CD4-positive, alpha-beta T cell treated with Interleukin-21 for 1 hour (primary cell): ENCODE results near the gene RNF224.

Experiments
- DNase-seq: peaks from one replicate; pipeline ENCODE4 v3.0.0-alpha.2; 2020

RNF224 gene

DNA sequence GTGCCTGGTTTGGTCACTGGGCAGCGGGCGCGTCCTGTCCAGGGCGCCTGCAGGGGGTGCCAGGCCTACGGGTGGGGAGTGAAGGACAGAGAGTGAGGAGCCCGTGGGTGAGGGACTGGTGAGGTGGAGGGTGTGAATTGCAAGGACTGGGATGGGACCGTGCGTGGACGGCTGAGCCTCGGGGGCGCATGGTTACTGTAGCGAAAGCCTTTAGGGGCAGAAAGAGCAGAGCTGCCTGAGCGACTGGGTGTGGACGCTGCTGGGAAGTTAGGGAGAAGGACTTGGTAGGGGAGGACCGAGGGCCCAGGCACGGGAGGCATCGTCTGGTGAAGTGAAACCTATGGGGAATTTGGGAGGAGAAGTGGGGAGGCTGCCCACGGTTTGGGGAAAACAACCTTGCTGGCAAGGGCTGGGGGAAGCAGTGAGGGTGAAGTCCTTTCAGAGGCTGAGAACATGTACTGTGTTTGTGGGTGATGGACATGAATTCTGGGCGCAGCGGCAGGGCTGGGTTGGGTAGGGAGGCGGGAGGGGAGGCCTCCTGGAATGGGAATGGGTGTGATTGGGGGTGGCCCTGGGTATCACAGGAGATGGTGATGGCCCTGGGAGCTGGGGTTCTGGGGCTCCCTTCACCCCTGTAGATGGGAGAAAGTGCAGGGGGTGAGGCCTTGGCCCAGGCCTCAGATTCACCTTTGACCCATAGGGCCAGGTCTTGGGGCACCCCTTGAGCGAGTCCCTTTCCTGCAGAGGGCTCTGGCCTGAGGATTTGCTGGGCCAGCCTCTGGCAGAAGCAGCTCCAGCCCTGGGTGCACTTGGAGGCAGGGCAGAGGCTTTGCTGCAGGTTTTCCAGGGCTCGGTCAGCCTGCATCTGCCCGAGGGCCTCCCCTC lies 48.5 kb downstream of the RNF224 start:
- DNase-seq = no peak

DNA sequence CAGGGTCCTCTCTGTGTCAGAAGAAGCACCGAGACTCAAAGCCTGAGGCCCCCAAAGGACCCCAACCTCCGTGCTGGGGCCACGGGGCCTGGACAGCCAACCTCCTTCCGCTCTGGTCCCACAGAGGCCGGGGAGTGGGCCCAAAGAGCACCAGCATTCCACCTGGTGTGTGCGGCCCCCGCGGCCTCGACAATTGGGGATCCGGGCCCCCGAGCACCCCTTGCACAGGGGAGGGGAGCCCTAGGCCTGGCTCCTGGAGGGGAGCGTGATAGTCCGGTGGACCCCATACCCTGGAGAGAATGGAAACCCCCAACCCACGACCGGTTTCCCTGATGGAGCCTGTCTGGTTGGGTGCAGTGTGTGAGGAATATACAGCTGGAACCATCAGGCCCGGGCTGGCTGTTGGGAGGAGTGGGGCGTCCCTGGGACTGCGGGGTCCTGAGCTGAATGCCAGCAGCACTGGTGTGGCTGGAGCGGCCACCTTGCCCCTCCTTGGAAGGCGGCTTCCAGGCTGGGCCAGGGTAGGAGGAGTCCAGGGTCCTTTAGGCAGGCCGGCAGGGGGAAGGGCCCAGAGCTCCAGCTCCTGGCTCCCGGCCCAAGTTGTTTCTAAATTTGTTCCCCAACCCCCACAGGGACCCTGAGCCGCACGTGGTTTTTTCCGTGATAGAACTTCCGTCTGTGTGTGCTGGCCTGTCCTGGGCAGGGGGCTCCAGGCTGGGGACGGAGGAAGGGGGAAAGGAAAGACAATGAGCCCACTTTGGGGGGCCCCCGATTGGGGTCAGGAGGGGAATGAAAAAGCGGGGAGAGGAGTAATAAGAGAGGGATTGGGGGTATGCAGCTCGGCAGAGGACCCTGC lies 49.4 kb downstream of the RNF224 start:
- no peak for DNase-seq

DNA sequence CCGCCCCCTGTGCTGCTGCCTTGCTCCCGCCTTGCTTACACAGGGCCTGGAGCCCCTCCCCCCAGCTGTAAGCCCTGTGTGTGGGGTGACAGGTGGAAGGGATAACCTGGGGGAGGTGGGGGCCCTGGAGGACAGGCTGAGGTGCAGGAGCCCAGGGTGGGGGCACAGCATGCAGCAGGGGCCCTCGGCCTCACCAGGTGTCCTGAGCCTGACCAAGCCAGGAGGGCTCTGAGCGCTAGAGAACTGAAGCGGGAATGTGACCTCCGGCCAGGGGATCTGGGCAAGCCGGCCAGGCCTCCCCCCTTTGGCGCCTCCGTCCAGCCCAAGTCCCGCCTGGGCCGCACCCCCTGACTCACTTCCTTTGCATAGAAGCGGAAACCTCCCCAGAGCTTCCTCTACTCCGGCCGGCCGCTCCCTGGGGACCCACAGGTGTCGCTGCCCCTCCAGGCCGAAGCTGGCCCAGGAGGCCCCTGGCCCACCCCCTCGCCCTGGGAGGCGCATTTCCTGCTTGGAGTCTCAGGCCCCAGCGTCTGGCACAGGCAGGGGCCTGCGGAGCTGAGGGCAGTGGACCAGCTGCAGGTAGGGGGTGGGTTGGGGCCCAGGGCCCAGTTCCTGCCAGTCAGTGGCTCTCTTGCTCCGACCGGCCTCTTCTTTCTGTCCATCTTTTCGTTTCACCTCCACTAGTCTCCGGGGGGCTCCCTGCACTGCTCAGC lies 50.2 kb downstream of the RNF224 start, which contains the start of gene TOR4A:
TSS of gene TOR4A (plus strand) at position 398 of the 713 bp plus-strand sequence. CDS start 964 bp downstream, outside the sequence.
- peak; percentile 35 for DNase-seq

GRCh38 chr9:137278061-137278701 lies 50.9 kb downstream of the RNF224 start:
- DNase-seq = no peak
